Spleen (tissue), 7 donors: ENCODE data around the gene ZBTB48.

Experiments used
- CTCF ChIP-seq, 11 experiments: fragments of 200-600 bp in 7 of 11; fragments of 450-650 bp in 4 of 11; sonication (generic) in 4 of 11; IDR thresholded peaks in 8 of 11; conservative IDR thresholded peaks in 3 of 11; 1 replicate in 7 of 11; 2 replicates in 4 of 11; pipeline versions ENCODE4 v1.4.0 to v1.8.0; 2016 to 2021; ENCODE audit warnings: antibody characterized with exemption in 11 of 11, inconsistent platforms in 4 of 11, mild to moderate bottlenecking in 1 of 11
- POLR2A ChIP-seq, 3 donors: fragments of 450-650 bp; IDR thresholded peaks; one replicate each; pipeline ENCODE4 v1.5.1; 2017; ENCODE audit warnings: antibody characterized with exemption in 3 of 3, mild to moderate bottlenecking in 1 of 3
- POLR2AphosphoS5 ChIP-seq, 3 donors: sonication (generic); formaldehyde crosslinking; IDR thresholded peaks; one replicate each; pipeline ENCODE4 v1.5.1; 2017; ENCODE audit warnings: antibody characterized with exemption in 3 of 3
- donor health status: DM: no; HTN: no; CAD: no; lungs with moderate emphysema.
- donor health status: DM: no; HTN: no; CAD: no.
- donor health status: DM: no; HTN: no; CAD: no.

- TF ChIP-seq CTCF (IDR thresholded peaks at IDR 0.05 in 8 of 11, conservative IDR thresholded peaks at IDR 0.05 in 3 of 11) (no peak), POLR2AphosphoS5 (IDR thresholded peaks at IDR 0.05) (no peak), POLR2A (IDR thresholded peaks at IDR 0.05) (no peak)
Observed at GRCh38 chr1:6560267-6560666, 19.5 kb upstream of the ZBTB48 start.
